Natural killer cell (primary cell): ENCODE data around the gene CACYBP. TPM values are rescaled to one million over a fixed set of nuclear protein-coding genes. Genes with fewer than 3 reads are reported as not detected.

ENCODE experiments used
- ATAC-seq, 3 donors: fragments of 150-1000 bp in 2 of 3; fragments of 200-7000 bp in 1 of 3; cut with Tn5 transposase; 1 replicate in 1 of 3; 2 replicates in 2 of 3; pipeline ENCODE4 v1.10.0; 2021; ENCODE audit warnings: mild to moderate bottlenecking in 2 of 3, moderate library complexity in 2 of 3
- DNase-seq, 2 donors: peaks; one replicate each; pipeline versions ENCODE4 v3.0.0 to v3.0.0-alpha.2; 2013 to 2021; ENCODE audit warnings: mixed read lengths in 1 of 2
- H3K27ac ChIP-seq: one replicate; pipeline ENCODE4 v1.5.1; 2013; ENCODE audit warnings: mild to moderate bottlenecking, low read length
- H3K27me3 ChIP-seq: one replicate; pipeline ENCODE4 v1.6.1; 2013; ENCODE audit warnings: low read length; ENCODE audit not compliant: control insufficient read depth, insufficient read depth
- H3K36me3 ChIP-seq: one replicate; pipeline ENCODE4 v1.6.1; 2013; ENCODE audit warnings: low read length; ENCODE audit not compliant: control insufficient read depth, insufficient read depth
- H3K4me1 ChIP-seq: one replicate; pipeline ENCODE4 v1.6.1; 2013; ENCODE audit warnings: low read length; ENCODE audit not compliant: control insufficient read depth, insufficient read depth
- H3K4me3 ChIP-seq: one replicate; pipeline ENCODE4 v1.5.1; 2013; ENCODE audit warnings: low read length
- H3K9me3 ChIP-seq: one replicate; pipeline ENCODE4 v1.6.1; 2013; ENCODE audit warnings: low read length; ENCODE audit not compliant: control insufficient read depth, insufficient read depth
- H3K27ac Mint-ChIP-seq, 2 donors: one replicate each; pipeline ENCODE4 v1.8.0; 2022; ENCODE audit warnings: mild to moderate bottlenecking in 2 of 2, mixed read lengths in 2 of 2, moderate library complexity in 1 of 2
- H3K27me3 Mint-ChIP-seq, 2 donors: one replicate each; pipeline ENCODE4 v1.8.0; 2022; ENCODE audit warnings: low read depth in 2 of 2, mixed read lengths in 2 of 2
- H3K36me3 Mint-ChIP-seq: one replicate; pipeline ENCODE4 v1.8.0; 2022; ENCODE audit warnings: mixed read lengths
- H3K4me1 Mint-ChIP-seq, 2 donors: one replicate each; pipeline ENCODE4 v1.8.0; 2022; ENCODE audit warnings: mixed read lengths in 2 of 2
- H3K4me3 Mint-ChIP-seq: one replicate; pipeline ENCODE4 v1.8.0; 2022; ENCODE audit warnings: mild to moderate bottlenecking, moderate library complexity, mixed read lengths
- H3K9me3 Mint-ChIP-seq, 2 donors: one replicate each; pipeline ENCODE4 v1.8.0; 2022; ENCODE audit warnings: mixed read lengths in 2 of 2
- WGBS: methylation state at CpG from one replicate; pipeline ENCODE4 v1.1.7; 2013; ENCODE audit warnings: missing lambda C conversion rate; ENCODE audit not compliant: insufficient coverage; 5-methylcytosine and 5-hydroxymethylcytosine counted together
- intact Hi-C: fragments of 100-400 bp; cut with micrococcal nuclease; formaldehyde crosslinking; loops from one replicate; pipeline ENCODE4 v1.14.2; 2022
- total RNA-seq, 4 donors: library from RNA; stranded (reverse); fragments of 120-200 nt in 1 of 4; gene quantifications; one replicate each; pipeline versions ENCODE4 v1.2.3 to v1.2.4, GENCODE V29; 2013 to 2022
- TF ChIP-seq, protein P1 (sequence below): fragments of 200-600 bp; IDR thresholded peaks from one replicate; pipeline ENCODE4 v1.8.0; 2022; ENCODE audit warnings: antibody characterized with exemption

Gene CACYBP
- total RNA-seq, 3 donors from 2014 or later (not counting 1 experiment from before 2014, with no cell fraction given): 43.8 to 55.4 (median 51.9) TPM

DNA sequence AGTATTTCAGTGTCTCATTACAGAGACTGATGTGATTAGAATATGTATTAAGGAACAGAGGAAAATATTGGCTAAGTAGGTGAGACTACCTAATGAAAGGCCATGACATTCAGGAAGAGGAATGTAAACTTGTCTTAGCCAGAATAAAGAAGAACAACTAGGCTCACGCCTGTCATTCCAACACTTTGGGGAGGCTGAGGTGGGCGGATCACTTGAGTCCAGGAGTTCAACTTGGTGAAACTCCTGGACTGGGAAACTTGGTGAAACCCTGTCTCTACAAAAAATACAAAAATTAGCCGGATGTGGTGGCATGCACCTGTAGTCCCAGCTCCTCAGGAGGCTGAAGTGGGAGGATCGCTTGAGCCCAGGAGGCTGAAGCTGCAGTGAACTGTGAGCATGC lies 14.8 kb upstream of the CACYBP start:
- H3K4me1 Mint-ChIP-seq: peaks cover 24 to 32% of the 10 kb centered on the region in 2 donors
- no peaks in the 10 kb centered on the region for H3K27me3 Mint-ChIP-seq
- TF ChIP-seq, protein P1, sequence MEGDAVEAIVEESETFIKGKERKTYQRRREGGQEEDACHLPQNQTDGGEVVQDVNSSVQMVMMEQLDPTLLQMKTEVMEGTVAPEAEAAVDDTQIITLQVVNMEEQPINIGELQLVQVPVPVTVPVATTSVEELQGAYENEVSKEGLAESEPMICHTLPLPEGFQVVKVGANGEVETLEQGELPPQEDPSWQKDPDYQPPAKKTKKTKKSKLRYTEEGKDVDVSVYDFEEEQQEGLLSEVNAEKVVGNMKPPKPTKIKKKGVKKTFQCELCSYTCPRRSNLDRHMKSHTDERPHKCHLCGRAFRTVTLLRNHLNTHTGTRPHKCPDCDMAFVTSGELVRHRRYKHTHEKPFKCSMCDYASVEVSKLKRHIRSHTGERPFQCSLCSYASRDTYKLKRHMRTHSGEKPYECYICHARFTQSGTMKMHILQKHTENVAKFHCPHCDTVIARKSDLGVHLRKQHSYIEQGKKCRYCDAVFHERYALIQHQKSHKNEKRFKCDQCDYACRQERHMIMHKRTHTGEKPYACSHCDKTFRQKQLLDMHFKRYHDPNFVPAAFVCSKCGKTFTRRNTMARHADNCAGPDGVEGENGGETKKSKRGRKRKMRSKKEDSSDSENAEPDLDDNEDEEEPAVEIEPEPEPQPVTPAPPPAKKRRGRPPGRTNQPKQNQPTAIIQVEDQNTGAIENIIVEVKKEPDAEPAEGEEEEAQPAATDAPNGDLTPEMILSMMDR: no peak
- Histone ChIP-seq H3K27me3 (no peaks in the 10 kb centered on the region), H3K4me3 (no peak overlapping the region), H3K4me1 (peaks cover 12% of the 10 kb centered on the region), H3K9me3 (peaks cover 2% of the 10 kb centered on the region), H3K27ac (no peak overlapping the region), H3K36me3 (peaks cover 36% of the 10 kb centered on the region)
- DNase-seq: no peak
- ATAC-seq: no peak
- H3K9me3 Mint-ChIP-seq: no peaks in the 10 kb centered on the region
- H3K4me3 Mint-ChIP-seq: no peak overlapping the region
- H3K36me3 Mint-ChIP-seq: no peaks in the 10 kb centered on the region
- intact Hi-C loops: loop anchor here (10.0 kb wide), 1 partner anchor 720 kb away; no protein-coding TSS in a partner anchor
- 100% methylated on average over 4 of the region's 4 CpGs for WGBS
- H3K27ac Mint-ChIP-seq: peak overlapping the region in 1 of 2 donors; percentile 2

DNA sequence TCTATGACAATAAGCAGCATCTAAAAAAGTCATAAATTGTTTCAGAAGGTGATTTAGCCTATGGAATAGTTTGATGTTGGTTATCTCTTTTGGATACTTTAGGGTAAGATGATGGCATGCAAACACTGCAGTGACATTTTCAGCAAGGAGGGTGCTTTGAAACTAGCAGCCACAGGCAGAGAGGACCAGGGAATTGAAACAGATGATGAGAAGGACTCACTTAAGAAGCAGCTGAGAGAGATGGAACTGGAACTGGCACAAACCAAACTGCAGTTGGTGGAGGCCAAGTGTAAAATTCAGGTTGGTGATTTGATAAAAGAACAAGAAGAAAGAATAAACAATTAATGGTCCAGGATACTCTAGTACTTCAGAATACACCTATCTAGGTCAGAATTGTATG lies 11.2 kb upstream of the CACYBP start:
- Histone ChIP-seq H3K27me3 (no peaks in the 10 kb centered on the region), H3K4me1 (peaks cover 9% of the 10 kb centered on the region), H3K27ac (no peak overlapping the region), H3K9me3 (no peaks in the 10 kb centered on the region), H3K36me3 (peaks cover 31% of the 10 kb centered on the region), H3K4me3 (no peak overlapping the region)
- H3K4me1 Mint-ChIP-seq: peaks cover 26 to 28% of the 10 kb centered on the region in 2 donors
- no peak for DNase-seq
- ATAC-seq: no peak
- H3K9me3 Mint-ChIP-seq: no peaks in the 10 kb centered on the region
- intact Hi-C loops: loop anchor here (10.0 kb wide), 1 partner anchor 724 kb away; no protein-coding TSS in a partner anchor
- peak overlapping the region; percentile 74 to 93 for H3K27ac Mint-ChIP-seq
- TF ChIP-seq, protein P1: no peak
- no peaks in the 10 kb centered on the region for H3K27me3 Mint-ChIP-seq
- peak overlapping the region; percentile 32 for H3K4me3 Mint-ChIP-seq
- H3K36me3 Mint-ChIP-seq: no peaks in the 10 kb centered on the region

DNA sequence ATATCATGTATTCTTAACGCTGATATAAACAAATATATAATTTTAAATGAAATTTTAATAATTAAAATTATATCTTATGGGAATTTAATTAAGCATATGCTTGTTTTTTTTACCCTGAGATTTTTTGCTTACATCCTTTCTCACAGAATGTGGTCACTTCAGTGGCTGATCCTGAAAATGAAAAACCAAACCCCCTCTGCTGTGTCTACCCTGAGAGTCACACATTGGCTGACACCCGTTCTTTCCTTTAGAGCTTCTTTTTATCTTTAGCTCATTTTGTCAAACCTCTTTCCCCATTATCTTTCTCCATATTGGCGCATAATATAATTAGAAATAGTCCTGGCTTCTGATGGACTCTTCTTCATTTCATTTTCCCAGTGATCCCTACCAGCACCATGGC lies 10.8 kb upstream of the CACYBP start:
- Mint-ChIP-seq H3K27me3 (no peaks in the 10 kb centered on the region), H3K9me3 (no peaks in the 10 kb centered on the region), H3K4me1 (peaks cover 26 to 28% of the 10 kb centered on the region in 2 donors), H3K27ac (peak overlapping the region; percentile 74 to 93), H3K4me3 (peak overlapping the region; percentile 69), H3K36me3 (no peaks in the 10 kb centered on the region)
- 41% methylated on average over 2 of the region's 3 CpGs for WGBS
- H3K36me3 ChIP-seq: peaks cover 29% of the 10 kb centered on the region
- peaks cover 9% of the 10 kb centered on the region for H3K4me1 ChIP-seq
- no peaks in the 10 kb centered on the region for H3K9me3 ChIP-seq
- peak in 2 of 3 donors; percentile 28 to 58 for ATAC-seq
- intact Hi-C loops: loop anchor here (10.0 kb wide), 1 partner anchor 724 kb away; no protein-coding TSS in a partner anchor
- no peak overlapping the region for H3K4me3 ChIP-seq
- TF ChIP-seq, protein P1: no peak
- H3K27ac ChIP-seq: peak overlapping the region; percentile 85
- DNase-seq: no peak
- H3K27me3 ChIP-seq: no peaks in the 10 kb centered on the region
